Stomach (tissue), 4 donors: ENCODE results near the gene GALR3.

ENCODE experiments used
- CTCF ChIP-seq, 7 experiments: fragments of 450-650 bp in 4 of 7; fragments of 200-600 bp in 3 of 7; sonication (generic) in 3 of 7; IDR thresholded peaks; one replicate each; pipeline ENCODE4 v1.5.1; 2016 to 2019; ENCODE audit warnings: antibody characterized with exemption in 7 of 7, control low read depth in 2 of 7, mild to moderate bottlenecking in 1 of 7
- EP300 ChIP-seq: sonication (generic); formaldehyde crosslinking; IDR thresholded peaks from one replicate; pipeline ENCODE4 v1.6.1; 2017; ENCODE audit warnings: antibody characterized with exemption

DNA sequence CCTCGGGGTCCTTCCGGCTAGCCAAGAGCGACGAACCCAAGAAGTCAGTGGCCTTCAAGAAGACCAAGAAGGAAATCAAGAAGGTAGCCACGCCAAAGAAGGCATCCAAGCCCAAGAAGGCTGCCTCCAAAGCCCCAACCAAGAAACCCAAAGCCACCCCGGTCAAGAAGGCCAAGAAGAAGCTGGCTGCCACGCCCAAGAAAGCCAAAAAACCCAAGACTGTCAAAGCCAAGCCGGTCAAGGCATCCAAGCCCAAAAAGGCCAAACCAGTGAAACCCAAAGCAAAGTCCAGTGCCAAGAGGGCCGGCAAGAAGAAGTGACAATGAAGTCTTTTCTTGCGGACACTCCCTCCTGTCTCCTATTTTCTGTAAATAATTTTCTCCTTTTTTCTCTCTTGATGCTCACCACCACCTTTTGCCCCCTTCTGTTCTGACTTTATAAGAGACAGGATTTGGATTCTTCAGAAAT lies 17.3 kb upstream of the GALR3 start:
- TF ChIP-seq EP300: no peak
- no peak for TF ChIP-seq CTCF (IDR thresholded peaks at IDR 0.05)
